ENCODE data around the gene MEGF8.

DNA sequence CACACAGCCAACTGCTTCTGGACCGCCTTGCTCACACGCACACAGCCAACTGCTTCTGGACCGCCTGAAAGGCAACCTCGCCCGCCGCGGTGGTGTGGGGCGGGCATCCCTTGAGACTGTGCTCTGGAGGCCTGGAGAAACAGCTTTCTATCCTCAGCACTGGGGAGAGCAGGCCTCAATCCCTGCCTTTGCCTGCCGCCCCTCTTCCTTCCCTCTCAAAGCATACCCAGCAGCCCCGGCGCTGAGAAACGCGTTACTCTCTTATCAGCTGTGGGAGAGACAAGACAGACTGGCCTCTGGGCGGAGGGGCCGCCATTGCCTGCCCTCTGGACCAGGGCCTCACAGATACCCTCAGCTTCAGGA is 98.9 kb downstream of the MEGF8 start:
- TF ChIP-seq POLR2AphosphoS5 (IDR thresholded peaks at IDR 0.05; ENCODE audit: low read depth), result no peak
- TF ChIP-seq, protein P1, sequence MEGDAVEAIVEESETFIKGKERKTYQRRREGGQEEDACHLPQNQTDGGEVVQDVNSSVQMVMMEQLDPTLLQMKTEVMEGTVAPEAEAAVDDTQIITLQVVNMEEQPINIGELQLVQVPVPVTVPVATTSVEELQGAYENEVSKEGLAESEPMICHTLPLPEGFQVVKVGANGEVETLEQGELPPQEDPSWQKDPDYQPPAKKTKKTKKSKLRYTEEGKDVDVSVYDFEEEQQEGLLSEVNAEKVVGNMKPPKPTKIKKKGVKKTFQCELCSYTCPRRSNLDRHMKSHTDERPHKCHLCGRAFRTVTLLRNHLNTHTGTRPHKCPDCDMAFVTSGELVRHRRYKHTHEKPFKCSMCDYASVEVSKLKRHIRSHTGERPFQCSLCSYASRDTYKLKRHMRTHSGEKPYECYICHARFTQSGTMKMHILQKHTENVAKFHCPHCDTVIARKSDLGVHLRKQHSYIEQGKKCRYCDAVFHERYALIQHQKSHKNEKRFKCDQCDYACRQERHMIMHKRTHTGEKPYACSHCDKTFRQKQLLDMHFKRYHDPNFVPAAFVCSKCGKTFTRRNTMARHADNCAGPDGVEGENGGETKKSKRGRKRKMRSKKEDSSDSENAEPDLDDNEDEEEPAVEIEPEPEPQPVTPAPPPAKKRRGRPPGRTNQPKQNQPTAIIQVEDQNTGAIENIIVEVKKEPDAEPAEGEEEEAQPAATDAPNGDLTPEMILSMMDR (IDR thresholded peaks at IDR 0.05; ENCODE audit: insufficient read depth, low read length), result no peak
- TF ChIP-seq, protein P2, sequence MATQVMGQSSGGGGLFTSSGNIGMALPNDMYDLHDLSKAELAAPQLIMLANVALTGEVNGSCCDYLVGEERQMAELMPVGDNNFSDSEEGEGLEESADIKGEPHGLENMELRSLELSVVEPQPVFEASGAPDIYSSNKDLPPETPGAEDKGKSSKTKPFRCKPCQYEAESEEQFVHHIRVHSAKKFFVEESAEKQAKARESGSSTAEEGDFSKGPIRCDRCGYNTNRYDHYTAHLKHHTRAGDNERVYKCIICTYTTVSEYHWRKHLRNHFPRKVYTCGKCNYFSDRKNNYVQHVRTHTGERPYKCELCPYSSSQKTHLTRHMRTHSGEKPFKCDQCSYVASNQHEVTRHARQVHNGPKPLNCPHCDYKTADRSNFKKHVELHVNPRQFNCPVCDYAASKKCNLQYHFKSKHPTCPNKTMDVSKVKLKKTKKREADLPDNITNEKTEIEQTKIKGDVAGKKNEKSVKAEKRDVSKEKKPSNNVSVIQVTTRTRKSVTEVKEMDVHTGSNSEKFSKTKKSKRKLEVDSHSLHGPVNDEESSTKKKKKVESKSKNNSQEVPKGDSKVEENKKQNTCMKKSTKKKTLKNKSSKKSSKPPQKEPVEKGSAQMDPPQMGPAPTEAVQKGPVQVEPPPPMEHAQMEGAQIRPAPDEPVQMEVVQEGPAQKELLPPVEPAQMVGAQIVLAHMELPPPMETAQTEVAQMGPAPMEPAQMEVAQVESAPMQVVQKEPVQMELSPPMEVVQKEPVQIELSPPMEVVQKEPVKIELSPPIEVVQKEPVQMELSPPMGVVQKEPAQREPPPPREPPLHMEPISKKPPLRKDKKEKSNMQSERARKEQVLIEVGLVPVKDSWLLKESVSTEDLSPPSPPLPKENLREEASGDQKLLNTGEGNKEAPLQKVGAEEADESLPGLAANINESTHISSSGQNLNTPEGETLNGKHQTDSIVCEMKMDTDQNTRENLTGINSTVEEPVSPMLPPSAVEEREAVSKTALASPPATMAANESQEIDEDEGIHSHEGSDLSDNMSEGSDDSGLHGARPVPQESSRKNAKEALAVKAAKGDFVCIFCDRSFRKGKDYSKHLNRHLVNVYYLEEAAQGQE (IDR thresholded peaks at IDR 0.05; ENCODE audit: insufficient replicate concordance, low read depth), result no peak

Data from HL-60 (cell line).